Renal cortex interstitium (tissue), 11 donors: Measurements from ENCODE around the gene CHL1. TPM values are rescaled to one million over a fixed set of nuclear protein-coding genes. Genes with fewer than 3 reads are reported as not detected.

Experiments
- DNase-seq, 11 donors: peaks; one replicate each; pipeline ENCODE4 v3.0.0-alpha.2; 2013; ENCODE audit warnings: low read depth in 9 of 11, low spot score in 4 of 11; ENCODE audit errors: extremely low read depth in 1 of 11
- polyA plus RNA-seq, 3 donors: library from polyadenylated mRNA; unstranded; fragments of 120-200 nt; gene quantifications; one replicate each; pipeline ENCODE4 v1.2.1, GENCODE V29; 2013; ENCODE audit not compliant: insufficient read length in 3 of 3

The CHL1 gene
- polyA plus RNA-seq, 3 donors, result 17.1 to 27.7 (median 19.2) TPM

GRCh38 chr3:426072-426471 lies 229.5 kb downstream of the CHL1 start:
- DNase-seq, result no peak

- DNase-seq, result no peak
Measured at GRCh38 chr3:427128-427527, 230.6 kb downstream of the CHL1 start.

- no peak for DNase-seq
Measured at GRCh38 chr3:430186-430585, 233.6 kb downstream of the CHL1 start.

GRCh38 chr3:435161-435560 lies 238.6 kb downstream of the CHL1 start:
- DNase-seq, result no peak

GRCh38 chr3:436053-436452 lies 239.5 kb downstream of the CHL1 start:
- no peak for DNase-seq

GRCh38 chr3:440826-441225 lies 244.3 kb downstream of the CHL1 start:
- DNase-seq, result no peak

GRCh38 chr3:445960-446359 lies 249.4 kb downstream of the CHL1 start:
- no peak for DNase-seq

GRCh38 chr3:447671-448070 lies 251.1 kb downstream of the CHL1 start:
- no peak for DNase-seq

- DNase-seq, result no peak
Measured at GRCh38 chr3:449711-450110, 253.1 kb downstream of the CHL1 start.

- DNase-seq, result no peak
Measured at GRCh38 chr3:452221-452620, 255.7 kb downstream of the CHL1 start.

- no peak for DNase-seq
Measured at GRCh38 chr3:453106-453505, 256.5 kb downstream of the CHL1 start.

GRCh38 chr3:454986-455385 lies 258.4 kb downstream of the CHL1 start:
- no peak for DNase-seq

- no peak for DNase-seq
Measured at GRCh38 chr3:458124-458523, 261.6 kb downstream of the CHL1 start.

GRCh38 chr3:458653-459310 lies 262.2 kb downstream of the CHL1 start:
- no peak for DNase-seq
